NAMALWA (cell line): Measurements from ENCODE around the gene HSP90AB1.

Source experiments
- DNase-seq: peaks from one replicate; pipeline ENCODE4 v3.0.0-alpha.2; 2015; ENCODE audit warnings: low spot score

HSP90AB1 gene

GRCh38 chr6:44235891-44236516 lies 10.9 kb upstream of the HSP90AB1 start:
- no peak for DNase-seq

GRCh38 chr6:44237021-44237812 lies 9.7 kb upstream of the HSP90AB1 start:
- peak; percentile 41 for DNase-seq

- DNase-seq = peak; percentile 81
Observed at GRCh38 chr6:44237813-44238433, 9.0 kb upstream of the HSP90AB1 start.

GRCh38 chr6:44238687-44239350 lies 8.1 kb upstream of the HSP90AB1 start:
- no peak for DNase-seq

GRCh38 chr6:44243345-44243744 lies 3.6 kb upstream of the HSP90AB1 start:
- DNase-seq = no peak

GRCh38 chr6:44245391-44245911 lies 1.4 kb upstream of the HSP90AB1 start:
- DNase-seq = no peak

GRCh38 chr6:44245912-44246662 lies 814 bp upstream of the HSP90AB1 start:
- peak; percentile 84 for DNase-seq

GRCh38 chr6:44247338-44248302 lies 719 bp downstream of the HSP90AB1 start:
- DNase-seq = peak; percentile 64

GRCh38 chr6:44248579-44248978 lies 1.7 kb downstream of the HSP90AB1 start:
- DNase-seq = no peak

GRCh38 chr6:44249082-44249748 lies 2.3 kb downstream of the HSP90AB1 start:
- DNase-seq = peak; percentile 25

- no peak for DNase-seq
Observed at GRCh38 chr6:44250067-44250717, 3.3 kb downstream of the HSP90AB1 start.

GRCh38 chr6:44250718-44251123 lies 3.8 kb downstream of the HSP90AB1 start:
- peak; percentile 45 for DNase-seq

- DNase-seq = peak; percentile 51
Observed at GRCh38 chr6:44251576-44252524, 4.9 kb downstream of the HSP90AB1 start.

- peak; percentile 77 for DNase-seq
Observed at GRCh38 chr6:44253307-44254101, 6.6 kb downstream of the HSP90AB1 start.

- DNase-seq = peak; percentile 70
Observed at GRCh38 chr6:44254191-44255104, 7.5 kb downstream of the HSP90AB1 start.
